ENCODE measurements around the gene FUBP1. TPM values are rescaled to one million over a fixed set of nuclear protein-coding genes. Genes with fewer than 3 reads are reported as not detected.

The FUBP1 gene
- total RNA-seq, 1 donor from 2014 or later = 243 TPM

GRCh38 chr1:77910116-77910515, 68.8 kb downstream of the FUBP1 start:
- Mint-ChIP-seq H3K36me3 (ENCODE audit: unreplicated experiment) (no peaks in the 10 kb centered on the region), H3K4me1 (ENCODE audit: low read depth, unreplicated experiment) (no peaks in the 10 kb centered on the region), H3K27ac (ENCODE audit: unreplicated experiment) (no peak overlapping the region), H3K9me3 (ENCODE audit: unreplicated experiment) (no peaks in the 10 kb centered on the region), H3K27me3 (ENCODE audit: unreplicated experiment) (no peaks in the 10 kb centered on the region), H3K4me3 (ENCODE audit: unreplicated experiment) (no peak overlapping the region)
- TF ChIP-seq CTCF (IDR thresholded peaks at IDR 0.05; ENCODE audit: partially characterized antibody, unreplicated experiment) = no peak
- no peak for DNase-seq

- Mint-ChIP-seq H3K27me3 (ENCODE audit: unreplicated experiment) (no peaks in the 10 kb centered on the region), H3K36me3 (ENCODE audit: unreplicated experiment) (no peaks in the 10 kb centered on the region), H3K9me3 (ENCODE audit: unreplicated experiment) (no peaks in the 10 kb centered on the region), H3K4me1 (ENCODE audit: low read depth, unreplicated experiment) (no peaks in the 10 kb centered on the region), H3K27ac (ENCODE audit: unreplicated experiment) (no peak overlapping the region), H3K4me3 (ENCODE audit: unreplicated experiment) (no peak overlapping the region)
- TF ChIP-seq CTCF (IDR thresholded peaks at IDR 0.05; ENCODE audit: partially characterized antibody, unreplicated experiment) = no peak
- DNase-seq = no peak
Measured at GRCh38 chr1:77906624-77907023, 72.2 kb downstream of the FUBP1 start.

- no peak for TF ChIP-seq CTCF (IDR thresholded peaks at IDR 0.05; ENCODE audit: partially characterized antibody, unreplicated experiment)
- Mint-ChIP-seq H3K9me3 (ENCODE audit: unreplicated experiment) (no peaks in the 10 kb centered on the region), H3K36me3 (ENCODE audit: unreplicated experiment) (no peaks in the 10 kb centered on the region), H3K4me1 (ENCODE audit: low read depth, unreplicated experiment) (no peaks in the 10 kb centered on the region), H3K4me3 (ENCODE audit: unreplicated experiment) (no peak overlapping the region), H3K27ac (ENCODE audit: unreplicated experiment) (no peak overlapping the region), H3K27me3 (ENCODE audit: unreplicated experiment) (no peaks in the 10 kb centered on the region)
- DNase-seq = no peak
Measured at GRCh38 chr1:77906019-77906545, 72.8 kb downstream of the FUBP1 start.

DNA sequence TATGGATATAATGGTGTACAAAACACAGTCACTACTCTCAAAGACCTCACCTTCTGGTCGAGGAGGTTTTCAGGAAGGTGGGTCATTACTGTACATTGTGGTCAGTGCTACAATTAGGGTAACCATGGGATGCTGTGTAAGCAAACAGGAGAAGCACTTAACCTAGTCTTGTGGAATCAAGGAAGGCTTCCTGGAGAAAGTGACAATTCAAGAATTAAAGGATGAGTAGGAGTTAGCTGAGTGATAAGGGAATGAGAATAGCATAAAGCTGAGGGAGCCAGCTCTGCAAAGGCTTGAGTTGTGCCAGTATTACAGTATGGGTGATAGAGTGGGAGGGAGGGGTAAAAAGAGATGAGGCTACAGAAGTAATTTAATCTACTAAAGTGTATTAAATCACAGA, 73.3 kb downstream of the FUBP1 start:
- TF ChIP-seq CTCF (IDR thresholded peaks at IDR 0.05; ENCODE audit: partially characterized antibody, unreplicated experiment) = no peak
- Mint-ChIP-seq H3K4me1 (ENCODE audit: low read depth, unreplicated experiment) (no peaks in the 10 kb centered on the region), H3K4me3 (ENCODE audit: unreplicated experiment) (no peak overlapping the region), H3K36me3 (ENCODE audit: unreplicated experiment) (no peaks in the 10 kb centered on the region), H3K9me3 (ENCODE audit: unreplicated experiment) (no peaks in the 10 kb centered on the region), H3K27me3 (ENCODE audit: unreplicated experiment) (no peaks in the 10 kb centered on the region), H3K27ac (ENCODE audit: unreplicated experiment) (no peak overlapping the region)
- DNase-seq = no peak

DNA sequence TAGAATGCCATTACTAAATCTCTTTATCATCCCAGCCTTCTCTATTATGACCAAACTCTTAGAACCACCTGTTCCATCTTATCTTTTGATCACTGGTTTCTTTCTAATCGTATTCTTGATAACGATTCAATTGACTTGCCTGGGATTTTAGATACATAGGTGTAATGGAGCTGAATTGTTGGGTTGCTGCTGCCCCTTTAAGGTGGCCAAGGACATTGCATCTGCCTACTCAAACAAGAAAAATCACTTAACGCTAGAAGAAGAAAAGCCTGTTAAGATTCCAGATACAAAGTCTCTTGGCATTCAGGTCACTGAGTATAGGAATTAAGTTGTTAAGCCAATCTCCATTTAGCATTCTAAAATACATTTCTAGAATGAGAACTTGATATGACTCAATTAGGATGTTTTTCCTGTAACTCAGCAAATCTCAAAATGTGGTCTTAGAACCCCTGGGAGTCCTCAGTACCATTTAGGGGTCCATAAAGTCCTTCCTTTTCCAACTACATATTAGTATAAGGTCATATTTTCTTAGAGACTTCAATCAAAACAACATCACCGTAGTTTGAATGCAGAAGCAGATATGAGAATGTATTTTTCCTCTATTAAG, 78.1 kb downstream of the FUBP1 start:
- peak; percentile 43 for TF ChIP-seq CTCF (IDR thresholded peaks at IDR 0.05; ENCODE audit: partially characterized antibody, unreplicated experiment)
- DNase-seq = no peak
- no peak overlapping the region for H3K27ac Mint-ChIP-seq (ENCODE audit: unreplicated experiment)
- no peaks in the 10 kb centered on the region for H3K4me1 Mint-ChIP-seq (ENCODE audit: low read depth, unreplicated experiment)
- no peak overlapping the region for H3K4me3 Mint-ChIP-seq (ENCODE audit: unreplicated experiment)
- no peaks in the 10 kb centered on the region for H3K36me3 Mint-ChIP-seq (ENCODE audit: unreplicated experiment)
- no peaks in the 10 kb centered on the region for H3K9me3 Mint-ChIP-seq (ENCODE audit: unreplicated experiment)
- H3K27me3 Mint-ChIP-seq (ENCODE audit: unreplicated experiment) = no peaks in the 10 kb centered on the region

Measured in glutamatergic neuron (in vitro differentiated cells).